Osteocyte (in vitro differentiated cells): Measurements from ENCODE around the gene DBF4B. TPM values are rescaled to one million over a fixed set of nuclear protein-coding genes. Genes with fewer than 3 reads are reported as not detected.

Experiments
- DNase-seq: peaks from one replicate; pipeline ENCODE4 v3.0.0; 2021; ENCODE audit warnings: mixed read lengths; ENCODE audit not compliant: unreplicated experiment; ENCODE audit errors: extremely low spot score
- H3K27ac Mint-ChIP-seq: one replicate; pipeline ENCODE4 v1.8.0; 2021; ENCODE audit warnings: mild to moderate bottlenecking, mixed read lengths; ENCODE audit not compliant: unreplicated experiment
- H3K27me3 Mint-ChIP-seq: one replicate; pipeline ENCODE4 v1.8.0; 2021; ENCODE audit warnings: mixed read lengths; ENCODE audit not compliant: unreplicated experiment
- H3K36me3 Mint-ChIP-seq: one replicate; pipeline ENCODE4 v1.8.0; 2021; ENCODE audit warnings: mixed read lengths; ENCODE audit not compliant: unreplicated experiment
- H3K4me1 Mint-ChIP-seq: one replicate; pipeline ENCODE4 v1.8.0; 2021; ENCODE audit warnings: mixed read lengths; ENCODE audit not compliant: unreplicated experiment
- H3K4me3 Mint-ChIP-seq: one replicate; pipeline ENCODE4 v1.8.0; 2021; ENCODE audit warnings: mild to moderate bottlenecking, moderate library complexity, mixed read lengths; ENCODE audit not compliant: unreplicated experiment
- H3K9me3 Mint-ChIP-seq: one replicate; pipeline ENCODE4 v1.8.0; 2021; ENCODE audit warnings: mixed read lengths; ENCODE audit not compliant: unreplicated experiment
- total RNA-seq: library from RNA; stranded (reverse); gene quantifications from 2 replicates; pipeline ENCODE4 v1.2.1, GENCODE V29; 2021
- TF ChIP-seq, protein P1 (sequence below): fragments of 200-600 bp; sonication (generic); IDR thresholded peaks from 2 replicates; pipeline ENCODE4 v1.5.0; 2021; ENCODE audit warnings: antibody characterized with exemption, mild to moderate bottlenecking, moderate library complexity

The DBF4B gene
- total RNA-seq, 1 donor from 2014 or later = 9.2 TPM

DNA sequence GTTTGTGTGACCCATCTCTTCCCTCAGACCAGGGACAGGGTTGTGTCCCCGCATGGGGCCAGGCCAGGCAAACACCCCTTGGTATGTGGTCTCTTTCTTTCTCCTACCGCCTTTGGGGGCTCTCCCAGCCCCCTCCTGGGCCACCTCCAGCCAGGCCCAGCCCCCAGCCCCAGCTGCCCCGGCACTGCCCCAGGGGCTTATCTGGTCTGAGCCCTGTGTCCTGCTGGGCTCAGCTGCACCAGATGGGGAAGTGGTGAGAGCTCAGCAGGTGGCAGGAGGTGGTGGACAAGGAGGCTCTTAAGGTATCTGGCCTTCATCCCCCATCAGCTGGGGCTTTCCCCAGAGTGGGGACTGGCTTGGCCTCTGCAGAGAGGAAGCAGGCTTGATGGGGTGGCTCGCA is 59.0 kb downstream of the DBF4B start:
- Mint-ChIP-seq H3K9me3 (no peaks in the 10 kb centered on the region), H3K36me3 (no peaks in the 10 kb centered on the region), H3K4me1 (peaks cover 5% of the 10 kb centered on the region), H3K27ac (no peak overlapping the region), H3K4me3 (no peak overlapping the region), H3K27me3 (peaks cover 2% of the 10 kb centered on the region)
- TF ChIP-seq, protein P1, sequence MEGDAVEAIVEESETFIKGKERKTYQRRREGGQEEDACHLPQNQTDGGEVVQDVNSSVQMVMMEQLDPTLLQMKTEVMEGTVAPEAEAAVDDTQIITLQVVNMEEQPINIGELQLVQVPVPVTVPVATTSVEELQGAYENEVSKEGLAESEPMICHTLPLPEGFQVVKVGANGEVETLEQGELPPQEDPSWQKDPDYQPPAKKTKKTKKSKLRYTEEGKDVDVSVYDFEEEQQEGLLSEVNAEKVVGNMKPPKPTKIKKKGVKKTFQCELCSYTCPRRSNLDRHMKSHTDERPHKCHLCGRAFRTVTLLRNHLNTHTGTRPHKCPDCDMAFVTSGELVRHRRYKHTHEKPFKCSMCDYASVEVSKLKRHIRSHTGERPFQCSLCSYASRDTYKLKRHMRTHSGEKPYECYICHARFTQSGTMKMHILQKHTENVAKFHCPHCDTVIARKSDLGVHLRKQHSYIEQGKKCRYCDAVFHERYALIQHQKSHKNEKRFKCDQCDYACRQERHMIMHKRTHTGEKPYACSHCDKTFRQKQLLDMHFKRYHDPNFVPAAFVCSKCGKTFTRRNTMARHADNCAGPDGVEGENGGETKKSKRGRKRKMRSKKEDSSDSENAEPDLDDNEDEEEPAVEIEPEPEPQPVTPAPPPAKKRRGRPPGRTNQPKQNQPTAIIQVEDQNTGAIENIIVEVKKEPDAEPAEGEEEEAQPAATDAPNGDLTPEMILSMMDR = no peak
- peak; percentile 82 for DNase-seq

DNA sequence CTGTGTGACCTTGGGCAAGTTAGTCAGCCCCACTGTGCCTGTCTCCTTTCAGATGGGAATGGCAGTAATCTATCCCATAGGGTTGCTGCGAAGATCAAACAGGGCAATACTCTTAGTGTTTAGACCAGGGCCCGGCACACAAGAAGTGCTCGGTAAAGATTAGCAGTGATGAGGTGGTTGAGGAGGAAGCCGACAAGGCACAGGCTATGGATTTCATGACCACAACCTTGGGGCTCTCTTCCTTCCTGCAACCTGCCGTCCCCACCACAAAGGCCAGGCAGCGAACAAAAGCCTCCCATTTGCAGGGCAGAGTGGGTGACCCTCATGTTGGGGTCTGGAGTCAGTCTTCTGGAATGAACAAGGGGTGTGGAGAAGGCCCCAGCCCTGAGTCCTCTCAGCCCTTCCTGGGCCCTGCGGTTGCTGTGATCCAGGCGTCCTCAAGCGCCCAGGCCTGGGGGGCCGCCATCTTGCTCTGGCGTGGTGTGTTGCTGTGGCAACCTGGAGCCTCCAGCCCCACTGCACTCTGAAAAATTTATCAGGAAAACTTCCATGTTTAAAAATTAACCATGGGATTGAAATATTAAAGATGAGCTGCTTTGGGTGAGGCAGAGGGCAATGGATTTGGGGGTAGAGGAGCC is 60.2 kb downstream of the DBF4B start:
- no peaks in the 10 kb centered on the region for H3K9me3 Mint-ChIP-seq
- DNase-seq = no peak

DNA sequence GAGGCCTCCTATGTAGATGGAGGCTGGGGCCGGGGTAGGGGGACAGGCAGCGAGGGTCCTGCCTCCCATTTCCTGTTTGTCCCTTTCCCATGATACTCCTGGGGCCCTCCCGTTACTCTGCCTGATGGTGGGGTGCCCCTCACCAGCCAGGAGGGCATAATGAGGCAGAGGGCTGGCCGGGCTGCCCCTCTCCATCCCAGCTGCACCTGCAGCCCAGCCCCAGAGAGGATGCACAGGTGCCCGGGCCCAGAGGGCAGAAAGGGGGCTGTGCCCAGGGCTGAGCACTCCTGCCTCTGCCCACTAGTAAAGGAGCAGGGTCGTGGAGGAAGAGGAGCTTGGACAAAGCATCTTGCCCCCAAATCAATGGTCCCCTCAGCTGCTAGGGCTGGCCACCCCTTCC is 60.8 kb downstream of the DBF4B start:
- no peak for DNase-seq
- peaks cover 5% of the 10 kb centered on the region for H3K4me1 Mint-ChIP-seq
- no peak overlapping the region for H3K4me3 Mint-ChIP-seq
- peaks cover 8% of the 10 kb centered on the region for H3K27me3 Mint-ChIP-seq
- no peaks in the 10 kb centered on the region for H3K9me3 Mint-ChIP-seq
- TF ChIP-seq, protein P1 = no peak
- no peaks in the 10 kb centered on the region for H3K36me3 Mint-ChIP-seq
- H3K27ac Mint-ChIP-seq = no peak overlapping the region

More for the DNA sequence above, 60.2 kb downstream of the DBF4B start:
- H3K27ac Mint-ChIP-seq = no peak overlapping the region
- H3K4me3 Mint-ChIP-seq = no peak overlapping the region
- no peaks in the 10 kb centered on the region for H3K36me3 Mint-ChIP-seq
- TF ChIP-seq, protein P1 = no peak
- H3K4me1 Mint-ChIP-seq = peaks cover 5% of the 10 kb centered on the region
- peaks cover 5% of the 10 kb centered on the region for H3K27me3 Mint-ChIP-seq

DNA sequence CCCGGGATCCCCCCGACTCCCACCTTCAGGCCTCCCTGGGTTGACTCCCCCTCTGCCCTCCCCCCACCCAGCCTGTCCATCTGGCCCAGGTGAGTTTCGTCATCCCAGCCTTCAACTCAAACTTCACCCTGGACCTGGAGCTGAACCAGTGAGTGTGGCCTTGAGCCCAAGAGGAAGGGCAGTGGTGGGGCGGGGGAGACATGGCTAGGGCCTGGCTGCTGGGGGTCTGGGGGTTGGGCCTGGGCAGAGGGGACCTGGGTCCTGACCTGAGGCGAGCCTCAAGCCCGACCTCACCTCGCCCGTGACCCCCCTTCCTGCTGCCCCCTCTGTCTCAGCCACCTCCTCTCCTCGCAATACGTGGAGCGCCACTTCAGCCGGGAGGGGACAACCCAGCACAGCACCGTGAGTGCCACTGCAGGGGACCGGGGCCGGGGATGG is 61.2 kb downstream of the DBF4B start:
- Mint-ChIP-seq H3K9me3 (no peaks in the 10 kb centered on the region), H3K27ac (no peak overlapping the region), H3K4me1 (peaks cover 5% of the 10 kb centered on the region), H3K36me3 (no peaks in the 10 kb centered on the region), H3K4me3 (no peak overlapping the region), H3K27me3 (peaks cover 8% of the 10 kb centered on the region)
- DNase-seq = no peak
- TF ChIP-seq, protein P1 = no peak

DNA sequence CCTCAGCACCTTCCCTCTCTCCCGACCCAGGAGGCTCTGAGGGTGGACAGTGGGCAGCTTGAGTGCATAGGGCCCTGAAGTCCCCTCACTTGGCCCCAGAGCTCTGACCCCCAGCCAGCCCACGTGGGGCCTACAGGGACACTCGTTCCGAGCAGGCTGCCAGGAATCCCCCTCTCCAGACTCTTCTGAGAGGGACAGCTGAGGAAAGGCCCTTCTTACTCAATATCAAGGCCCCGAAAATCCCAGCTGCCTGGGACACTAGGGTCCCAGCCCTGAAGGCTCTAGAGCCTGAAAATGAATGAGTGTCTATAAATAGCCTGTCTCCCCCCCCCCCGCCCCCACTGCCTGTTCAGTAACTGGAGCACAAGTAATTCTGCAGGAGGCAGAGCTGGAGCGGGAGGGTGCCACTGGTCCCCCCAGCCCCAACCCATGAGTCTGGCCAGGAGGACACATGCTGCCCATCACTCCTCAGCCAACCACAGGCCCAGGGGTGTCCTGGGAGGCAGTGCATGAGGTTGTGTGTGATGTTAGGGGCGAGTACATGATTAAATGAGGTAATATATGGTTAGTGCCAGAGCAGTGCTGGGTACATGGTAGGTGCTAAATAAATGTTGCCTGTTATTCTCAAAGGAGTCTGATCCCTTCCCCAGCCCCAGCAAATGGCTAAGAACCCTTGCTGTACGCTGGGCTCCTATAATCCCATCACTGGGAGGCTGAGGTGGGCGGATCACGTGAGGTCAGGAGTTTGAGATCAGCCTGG is 61.9 kb downstream of the DBF4B start:
- TF ChIP-seq, protein P1 = no peak
- peaks cover 8% of the 10 kb centered on the region for H3K27me3 Mint-ChIP-seq
- no peaks in the 10 kb centered on the region for H3K36me3 Mint-ChIP-seq
- no peaks in the 10 kb centered on the region for H3K9me3 Mint-ChIP-seq
- H3K4me3 Mint-ChIP-seq = no peak overlapping the region
- DNase-seq = no peak
- H3K4me1 Mint-ChIP-seq = peaks cover 8% of the 10 kb centered on the region
- H3K27ac Mint-ChIP-seq = no peak overlapping the region
